HG02763 (cell line): ENCODE data around the gene TMEM201.

Source experiments
- ATAC-seq: cut with Tn5 transposase; IDR thresholded peaks from one replicate; pipeline ENCODE4 v1.9.1; 2021; ENCODE audit warnings: mild to moderate bottlenecking, moderate library complexity; ENCODE audit not compliant: unreplicated experiment

The TMEM201 gene

GRCh38 chr1:9576903-9577302 is 11.8 kb upstream of the TMEM201 start:
- no peak for ATAC-seq

- no peak for ATAC-seq
Observed at GRCh38 chr1:9577423-9577822, 11.3 kb upstream of the TMEM201 start.

DNA sequence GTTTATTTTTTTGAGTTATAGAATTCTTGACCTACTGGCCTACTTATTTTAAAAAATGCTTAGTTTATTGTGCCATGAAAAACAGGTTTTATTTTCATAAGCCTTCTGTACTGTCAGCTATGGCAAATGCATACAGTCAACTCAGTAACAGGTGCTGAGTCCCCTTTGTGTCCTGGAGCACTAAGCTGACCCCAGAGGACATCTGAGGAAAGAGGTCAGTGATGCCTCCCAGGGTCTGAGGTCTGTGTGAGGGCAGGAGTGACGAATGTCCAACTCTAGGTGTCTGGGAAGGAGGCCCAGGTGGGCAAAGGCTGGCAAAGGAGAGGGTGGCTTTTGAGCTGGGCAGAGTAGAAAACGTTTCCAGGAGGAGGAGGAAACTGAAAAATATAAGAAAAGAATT is 7.8 kb upstream of the TMEM201 start:
- ATAC-seq = no peak

DNA sequence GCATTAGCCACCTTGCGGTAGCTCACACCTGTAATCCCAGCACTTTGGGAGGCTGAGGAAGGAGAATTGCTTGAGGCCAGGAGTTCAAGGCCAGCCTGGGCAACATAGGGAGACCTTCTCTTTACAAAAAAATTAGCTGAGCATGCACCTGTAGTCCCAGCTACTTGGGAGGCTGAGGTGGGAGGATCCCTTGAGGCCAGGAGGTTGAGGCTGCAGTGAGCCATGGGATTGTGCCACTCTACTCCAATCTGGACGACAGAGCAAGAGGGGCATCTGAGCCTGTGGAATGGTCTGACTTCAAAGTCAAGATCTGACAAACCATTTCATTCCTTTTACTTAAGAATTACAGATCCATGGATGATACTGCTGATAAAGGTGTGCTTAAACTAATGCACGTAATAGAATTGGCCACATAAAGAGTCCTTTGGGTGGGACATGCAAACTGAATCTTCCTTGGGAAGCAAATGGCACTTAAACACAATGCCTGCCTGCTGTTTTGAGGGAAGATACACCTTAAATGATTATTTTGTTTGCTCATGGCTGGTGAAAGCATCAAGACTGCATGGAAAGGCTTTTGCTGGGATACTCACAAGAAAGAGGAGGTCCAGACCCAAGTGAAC is 2.5 kb upstream of the TMEM201 start:
- no peak for ATAC-seq

DNA sequence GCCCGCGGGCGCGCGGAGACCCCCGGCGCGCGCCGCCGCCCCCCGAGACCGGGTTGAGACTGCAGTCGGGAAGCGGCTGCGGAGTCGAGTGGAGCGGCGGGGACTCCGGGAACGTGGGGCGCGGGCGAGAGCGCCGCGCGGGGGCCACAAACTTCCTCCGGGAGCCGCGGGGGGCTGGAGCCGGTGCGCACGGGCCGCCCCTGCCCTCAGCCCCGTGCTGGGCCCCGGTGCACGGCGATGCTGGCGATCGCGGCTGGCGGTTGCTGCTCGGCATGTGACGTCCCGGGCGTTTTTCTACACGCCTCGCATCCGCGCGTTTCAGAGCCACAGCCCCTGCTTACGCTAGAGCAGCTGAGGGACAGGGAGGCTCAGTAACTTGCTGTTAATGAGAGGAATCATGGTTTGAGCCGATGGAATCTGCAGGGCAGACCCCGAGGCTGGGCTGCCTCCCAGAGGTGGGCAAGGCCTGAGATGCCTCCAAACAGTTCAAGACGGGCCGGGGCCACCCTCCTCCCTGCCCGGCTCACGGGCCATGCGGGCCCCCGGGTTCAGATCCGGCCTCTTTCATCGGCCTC is 520 bp downstream of the TMEM201 start:
- peak; percentile 25 for ATAC-seq

DNA sequence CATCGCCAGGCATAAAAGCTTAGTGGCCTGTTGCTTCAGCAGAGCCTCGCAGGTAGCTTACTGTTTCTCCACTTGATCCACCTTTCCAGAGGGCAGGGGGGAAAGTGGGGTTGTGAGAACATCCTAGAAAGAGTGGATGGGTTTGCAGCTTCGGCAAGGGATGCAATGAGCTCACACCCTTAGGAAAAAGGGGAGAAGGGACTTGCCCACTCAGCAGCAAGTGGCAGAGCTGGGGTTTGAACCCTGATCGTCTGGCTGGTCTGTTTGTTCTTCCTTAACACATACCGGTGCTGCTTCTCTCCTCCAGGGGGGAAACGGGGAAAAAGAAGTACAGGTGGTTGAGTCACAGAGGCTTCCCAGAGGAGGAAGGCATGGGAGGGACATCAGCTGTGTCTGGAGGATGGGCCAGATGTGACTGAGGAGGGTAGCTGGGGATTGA is 1.0 kb downstream of the TMEM201 start:
- no peak for ATAC-seq

GRCh38 chr1:9590201-9590600 is 1.5 kb downstream of the TMEM201 start:
- no peak for ATAC-seq

GRCh38 chr1:9590945-9591668 is 2.4 kb downstream of the TMEM201 start:
- no peak for ATAC-seq

- ATAC-seq = no peak
Observed at GRCh38 chr1:9591669-9592509, 3.2 kb downstream of the TMEM201 start.

DNA sequence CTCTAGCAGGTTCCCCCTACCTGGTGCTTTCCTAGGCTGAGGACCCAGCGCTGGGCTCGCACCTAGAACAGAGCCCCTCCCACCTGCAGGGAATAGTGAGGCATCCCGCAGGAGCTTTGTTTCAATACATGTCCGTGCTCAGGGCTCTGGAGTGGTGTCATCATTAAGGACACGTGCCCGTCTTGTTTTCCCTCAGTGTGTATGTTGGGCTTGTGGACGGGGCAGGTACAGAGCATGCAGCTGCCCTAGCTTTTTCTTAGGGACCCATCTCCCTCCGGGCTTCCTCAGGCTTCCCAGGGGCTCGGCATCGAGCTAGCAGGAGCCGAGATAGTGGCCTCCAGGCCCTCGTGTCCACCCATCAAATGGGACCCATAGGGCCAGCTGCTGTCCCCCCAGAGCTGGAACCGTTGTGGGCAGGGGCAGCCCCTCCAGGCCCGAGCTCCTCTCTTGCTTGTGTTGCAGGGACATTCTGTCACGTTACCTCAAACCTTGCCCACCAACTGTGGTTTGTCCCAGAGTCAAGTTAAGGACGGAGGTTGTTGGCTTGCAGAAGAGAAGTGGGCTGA is 3.9 kb downstream of the TMEM201 start:
- no peak for ATAC-seq

- no peak for ATAC-seq
Observed at GRCh38 chr1:9593147-9593491, 4.4 kb downstream of the TMEM201 start.

GRCh38 chr1:9593492-9594465 is 5.1 kb downstream of the TMEM201 start:
- ATAC-seq = no peak

GRCh38 chr1:9594471-9595155 is 5.9 kb downstream of the TMEM201 start:
- ATAC-seq = no peak

- ATAC-seq = no peak
Observed at GRCh38 chr1:9595156-9595967, 6.7 kb downstream of the TMEM201 start.

DNA sequence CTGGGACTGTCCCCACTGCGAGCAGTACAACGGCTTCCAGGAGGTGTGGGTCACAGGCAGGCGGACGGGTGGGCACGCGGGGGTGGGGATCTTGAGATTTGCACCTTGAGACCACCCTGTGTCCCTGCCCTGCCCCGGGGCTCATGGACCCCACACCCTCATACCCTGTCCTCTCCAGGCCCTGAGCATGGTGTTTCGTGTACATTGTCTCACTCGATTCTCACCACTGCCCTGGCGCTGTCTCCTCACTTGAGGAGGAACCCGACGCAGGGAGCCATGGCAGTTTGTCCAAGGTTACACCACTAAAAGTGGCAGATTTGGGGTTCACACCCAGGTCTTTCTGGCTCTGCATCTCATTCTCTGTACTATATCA is 7.2 kb downstream of the TMEM201 start:
- no peak for ATAC-seq

GRCh38 chr1:9596415-9597123 is 7.9 kb downstream of the TMEM201 start:
- no peak for ATAC-seq

- ATAC-seq = no peak
Observed at GRCh38 chr1:9597361-9598315, 8.9 kb downstream of the TMEM201 start.
